Thymus (tissue), 11 donors: ENCODE measurements around the gene FMNL2. TPM values are rescaled to one million over a fixed set of nuclear protein-coding genes. Genes with fewer than 3 reads are reported as not detected.

ENCODE experiments used
- DNase-seq, 9 donors: peaks; one replicate each; pipeline ENCODE4 v3.0.0-alpha.2; 2013; ENCODE audit warnings: low spot score in 9 of 9, low read depth in 6 of 9, missing footprints in 1 of 9
- H3K27ac ChIP-seq, 2 donors: one replicate each; pipeline ENCODE4 v1.5.1; 2013; ENCODE audit warnings: control low read depth in 1 of 2, low read depth in 1 of 2, low read length in 1 of 2, mild to moderate bottlenecking in 1 of 2, moderate library complexity in 1 of 2
- H3K27me3 ChIP-seq, 2 donors: one replicate each; pipeline ENCODE4 v1.5.1; 2013; ENCODE audit warnings: low read length in 1 of 2; ENCODE audit not compliant: control insufficient read depth in 2 of 2, insufficient read depth in 1 of 2
- H3K36me3 ChIP-seq, 2 donors: one replicate each; pipeline ENCODE4 v1.5.1; 2013; ENCODE audit warnings: low read length in 1 of 2, mild to moderate bottlenecking in 1 of 2, moderate library complexity in 1 of 2; ENCODE audit not compliant: control insufficient read depth in 2 of 2, insufficient read depth in 2 of 2
- H3K4me1 ChIP-seq, 2 donors: one replicate each; pipeline ENCODE4 v1.5.1; 2013; ENCODE audit warnings: low read length in 2 of 2; ENCODE audit not compliant: control insufficient read depth in 2 of 2, insufficient read depth in 2 of 2
- H3K4me3 ChIP-seq, 2 donors: one replicate each; pipeline ENCODE4 v1.5.1; 2013; ENCODE audit warnings: low read length in 2 of 2, control low read depth in 1 of 2, mild to moderate bottlenecking in 1 of 2
- H3K9me3 ChIP-seq, 2 donors: one replicate each; pipeline ENCODE4 v1.5.1; 2013; ENCODE audit warnings: low read length in 1 of 2, mild to moderate bottlenecking in 1 of 2; ENCODE audit not compliant: control insufficient read depth in 2 of 2, insufficient read depth in 1 of 2
- WGBS: extraction: QIAGEN DNeasy Blood & Tissue Kit; methylation state at CpG from one replicate; pipeline ENCODE4 v1.1.7; 2013; 5-methylcytosine and 5-hydroxymethylcytosine counted together
- polyA plus RNA-seq: library from polyadenylated mRNA; stranded (reverse); fragments of 200-250 nt; gene quantifications from one replicate; pipeline ENCODE4 v1.2.3, GENCODE V29; 2013
- total RNA-seq: library from RNA; stranded (reverse); fragments of 120-200 nt; gene quantifications from one replicate; pipeline ENCODE4 v1.2.4, GENCODE V29; 2013
- donor health status: healthy.

The FMNL2 gene
- total and polyA plus RNA-seq, 2 donors = 18.9 to 61.3 TPM

DNA sequence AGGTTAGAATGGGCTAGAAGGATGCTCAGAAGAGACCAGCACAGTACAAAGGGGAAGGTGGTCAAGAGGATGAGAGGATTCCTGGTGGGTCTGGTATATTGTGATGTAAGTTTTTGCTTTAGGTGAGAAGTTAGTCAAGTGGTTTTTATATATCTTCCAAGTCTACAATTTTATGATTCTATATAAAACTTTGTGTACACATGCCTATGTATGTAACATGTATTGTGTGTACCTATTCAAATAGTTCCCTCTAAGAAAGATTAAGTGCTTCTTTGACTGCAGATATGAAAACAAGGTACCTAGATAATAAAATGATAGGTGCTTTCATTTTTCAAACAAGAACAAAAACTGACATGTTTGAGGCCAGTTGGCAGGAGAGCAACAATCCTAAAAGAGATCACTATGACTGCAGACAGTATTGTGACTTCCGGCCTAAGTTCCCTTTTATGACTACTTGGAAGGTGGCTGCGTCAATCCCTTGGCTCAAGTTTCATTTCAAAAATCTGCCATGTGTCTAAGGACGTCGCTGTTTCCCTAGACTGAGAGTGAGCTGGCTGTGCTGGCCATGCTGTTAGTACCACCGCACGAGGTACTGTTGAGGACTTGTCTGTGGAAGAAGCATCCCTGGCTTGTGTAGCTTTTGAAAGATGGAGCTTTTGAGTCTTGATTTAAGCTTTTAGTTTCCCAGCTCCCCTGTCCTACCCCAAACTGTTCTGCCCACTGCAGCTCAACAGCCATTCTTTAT, 259.2 kb downstream of the FMNL2 start:
- Histone ChIP-seq H3K27me3 (no peaks in the 10 kb centered on the region), H3K4me3 (no peak overlapping the region), H3K4me1 (peaks cover 0 to 6% of the 10 kb centered on the region in 2 donors), H3K27ac (peak overlapping the region; percentile 58 to 70), H3K9me3 (no peaks in the 10 kb centered on the region), H3K36me3 (no peaks in the 10 kb centered on the region)
- DNase-seq = peak in 3 of 9 donors; percentile 18 to 52 (median 18)
- WGBS = 40% methylated on average over 6 of the region's 6 CpGs

DNA sequence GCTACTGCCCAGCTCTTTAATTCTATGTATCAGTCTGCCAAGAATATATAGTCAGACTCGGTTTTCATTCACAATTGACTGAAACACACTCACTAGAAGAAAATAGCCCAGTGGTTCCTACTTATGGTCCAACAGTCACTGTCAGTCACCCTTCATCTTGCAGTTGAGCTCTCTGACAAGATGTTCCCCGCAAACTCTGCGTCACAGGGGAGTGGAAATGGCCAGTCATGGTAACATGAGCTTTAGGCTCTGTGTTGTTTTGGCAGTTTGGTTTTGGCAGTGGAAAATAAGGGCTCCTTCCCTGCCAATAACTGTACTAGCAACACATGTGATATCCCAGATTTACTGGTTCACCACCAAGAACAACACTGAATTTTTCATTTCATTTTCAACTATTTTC, 259.8 kb downstream of the FMNL2 start:
- Histone ChIP-seq H3K27me3 (no peaks in the 10 kb centered on the region), H3K27ac (peak overlapping the region; percentile 58 to 70), H3K9me3 (no peaks in the 10 kb centered on the region), H3K4me3 (no peak overlapping the region), H3K36me3 (no peaks in the 10 kb centered on the region), H3K4me1 (peaks cover 0 to 6% of the 10 kb centered on the region in 2 donors)
- DNase-seq = peak in 1 of 9 donors; percentile 12
- 76% methylated on average over 3 of the region's 3 CpGs for WGBS

DNA sequence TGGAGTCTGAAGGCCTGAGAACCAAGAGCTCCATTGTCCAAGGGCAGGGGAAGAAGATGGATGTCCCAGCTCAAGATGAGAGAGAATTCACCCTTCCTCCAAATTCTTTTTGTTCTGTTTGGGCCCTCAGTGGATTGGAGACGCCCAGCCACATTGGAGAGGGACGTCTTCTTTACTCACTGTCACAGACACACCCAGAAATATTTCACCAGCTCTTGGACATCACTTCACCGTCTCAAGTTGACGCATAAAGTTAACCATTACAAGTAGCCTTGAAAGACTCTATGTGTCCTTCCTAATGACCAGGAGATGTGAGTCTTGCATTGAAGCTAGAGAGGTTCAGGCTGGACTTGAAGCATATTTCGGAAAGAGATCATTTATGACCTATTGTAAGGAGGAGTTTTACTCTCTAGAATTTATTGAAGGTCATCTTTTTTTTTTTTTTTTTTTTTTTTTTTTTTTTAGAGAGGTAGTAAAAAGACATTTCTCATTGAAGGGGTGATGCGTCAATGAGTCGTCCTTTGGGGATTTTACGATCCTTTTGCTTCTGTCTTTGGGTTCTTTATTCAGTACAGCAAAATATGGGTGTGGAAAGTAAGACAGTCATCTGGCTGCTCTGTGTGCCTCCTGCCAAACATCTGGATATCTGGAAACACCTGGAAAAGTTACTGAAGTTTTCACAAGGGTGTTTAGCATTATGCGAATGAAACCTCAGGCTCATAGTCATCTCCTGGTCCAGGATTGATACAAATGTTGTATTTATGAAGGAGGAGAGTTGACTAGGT, 264.2 kb downstream of the FMNL2 start:
- Histone ChIP-seq H3K9me3 (no peaks in the 10 kb centered on the region), H3K36me3 (no peaks in the 10 kb centered on the region), H3K4me1 (peaks cover 0 to 9% of the 10 kb centered on the region in 2 donors), H3K27ac (no peak overlapping the region), H3K27me3 (no peaks in the 10 kb centered on the region), H3K4me3 (no peak overlapping the region)
- no peak for DNase-seq
- 97% methylated on average over 9 of the region's 9 CpGs for WGBS

DNA sequence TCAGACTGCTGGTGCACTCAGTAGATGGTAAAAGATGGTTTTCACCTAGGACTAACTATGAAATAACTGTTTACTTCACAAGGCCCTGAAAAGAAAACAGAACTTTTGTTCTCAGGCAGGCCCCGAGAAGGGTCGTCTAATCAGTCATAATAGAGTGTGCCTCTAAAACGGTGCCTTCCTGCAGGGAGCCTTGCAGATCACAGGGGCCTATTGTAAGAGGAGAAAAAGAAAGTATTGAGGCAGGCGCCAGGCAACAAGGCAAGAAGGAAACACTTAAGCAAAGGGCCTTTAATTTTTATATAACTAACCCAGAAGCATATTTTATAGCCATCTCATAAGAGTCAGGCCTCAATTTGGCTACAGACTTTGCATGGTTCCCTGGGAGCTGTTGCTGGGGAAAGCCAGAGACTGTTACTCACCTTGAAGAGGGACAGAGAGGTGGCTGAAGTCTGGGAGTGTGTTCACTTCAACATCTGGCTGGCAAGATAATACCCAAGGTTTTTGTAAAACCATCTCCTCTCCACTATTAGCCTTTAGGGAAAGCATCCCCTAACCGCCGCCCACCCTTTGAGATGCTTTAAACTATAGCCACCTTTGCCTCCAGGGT, 265.2 kb downstream of the FMNL2 start:
- H3K4me3 ChIP-seq = no peak overlapping the region
- no peaks in the 10 kb centered on the region for H3K36me3 ChIP-seq
- 97% methylated on average over 6 of the region's 6 CpGs for WGBS
- no peaks in the 10 kb centered on the region for H3K9me3 ChIP-seq
- H3K4me1 ChIP-seq = peaks cover 0 to 4% of the 10 kb centered on the region in 2 donors
- H3K27me3 ChIP-seq = no peaks in the 10 kb centered on the region
- no peak overlapping the region for H3K27ac ChIP-seq
- DNase-seq = no peak

DNA sequence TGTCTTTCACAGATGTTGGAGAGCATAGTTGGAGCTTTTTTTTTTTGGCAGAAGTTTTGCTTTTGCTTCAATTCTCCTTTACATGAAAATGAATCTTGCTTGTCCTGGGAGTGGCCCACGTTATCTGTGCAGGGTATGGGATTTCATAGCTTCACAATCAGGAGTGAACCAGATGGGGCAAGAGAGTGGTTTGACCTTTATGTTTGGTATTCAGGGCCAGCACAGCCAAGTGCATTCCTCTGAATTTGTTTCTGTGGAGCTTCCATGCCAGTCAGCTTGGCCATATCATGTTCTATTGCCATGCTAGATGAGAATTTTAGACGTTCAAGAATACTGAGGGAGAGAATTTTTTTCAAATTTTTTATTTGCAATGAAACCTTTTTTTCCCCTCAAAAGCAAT, 265.7 kb downstream of the FMNL2 start:
- WGBS = 90% methylated on average over 2 of the region's 2 CpGs
- H3K4me1 ChIP-seq = peaks cover 0 to 4% of the 10 kb centered on the region in 2 donors
- peak overlapping the region in 1 of 2 donors; percentile 36 for H3K27ac ChIP-seq
- no peak for DNase-seq
- no peaks in the 10 kb centered on the region for H3K9me3 ChIP-seq
- no peak overlapping the region for H3K4me3 ChIP-seq
- no peaks in the 10 kb centered on the region for H3K27me3 ChIP-seq
- no peaks in the 10 kb centered on the region for H3K36me3 ChIP-seq

DNA sequence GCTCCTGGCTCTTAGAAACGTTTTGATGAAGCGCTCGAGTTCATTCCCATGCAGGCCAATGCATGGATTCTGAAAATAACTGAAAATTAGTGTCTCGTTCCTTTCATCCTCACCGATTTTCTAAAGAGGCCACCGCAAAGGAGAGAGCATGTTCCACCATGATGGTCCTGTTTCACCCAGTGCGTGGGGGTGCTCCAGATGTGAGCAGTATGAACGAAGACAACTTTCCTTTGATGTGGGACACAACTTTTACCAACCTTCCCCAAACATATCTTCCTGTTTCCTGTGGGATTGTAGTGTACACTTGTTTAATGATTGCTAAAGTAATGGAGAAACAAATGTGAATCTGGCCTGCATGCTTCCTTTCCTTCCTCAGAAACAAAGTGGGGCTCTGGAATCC, 267.8 kb downstream of the FMNL2 start:
- Histone ChIP-seq H3K27me3 (no peaks in the 10 kb centered on the region), H3K4me1 (peaks cover 0 to 4% of the 10 kb centered on the region in 2 donors), H3K36me3 (no peaks in the 10 kb centered on the region), H3K4me3 (no peak overlapping the region), H3K27ac (no peak overlapping the region), H3K9me3 (no peaks in the 10 kb centered on the region)
- WGBS = 56% methylated on average over 8 of the region's 8 CpGs
- no peak for DNase-seq

DNA sequence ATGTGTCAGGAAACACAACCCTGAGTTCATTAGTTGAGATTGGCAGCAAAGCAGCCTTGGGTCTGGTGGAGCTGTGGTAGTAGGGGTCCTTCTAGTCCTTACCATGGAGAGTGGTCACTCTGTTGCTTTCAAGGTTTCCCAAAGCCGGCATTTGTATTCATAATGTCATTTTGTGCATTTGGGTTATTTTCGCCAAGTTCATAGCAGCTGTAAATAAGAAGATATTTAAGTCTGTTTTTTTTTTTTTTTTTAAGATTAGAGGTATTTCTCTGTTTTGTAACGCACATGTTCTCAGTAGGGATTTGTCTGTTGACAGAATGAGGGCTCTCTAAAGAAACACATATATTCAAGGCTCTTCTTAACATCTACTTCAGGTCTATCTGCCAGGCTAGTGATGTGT, 268.2 kb downstream of the FMNL2 start:
- no peaks in the 10 kb centered on the region for H3K9me3 ChIP-seq
- WGBS = 99% methylated on average over 3 of the region's 3 CpGs
- H3K27ac ChIP-seq = no peak overlapping the region
- H3K36me3 ChIP-seq = no peaks in the 10 kb centered on the region
- H3K27me3 ChIP-seq = no peaks in the 10 kb centered on the region
- peaks cover 0 to 4% of the 10 kb centered on the region in 2 donors for H3K4me1 ChIP-seq
- H3K4me3 ChIP-seq = no peak overlapping the region
- DNase-seq = no peak

DNA sequence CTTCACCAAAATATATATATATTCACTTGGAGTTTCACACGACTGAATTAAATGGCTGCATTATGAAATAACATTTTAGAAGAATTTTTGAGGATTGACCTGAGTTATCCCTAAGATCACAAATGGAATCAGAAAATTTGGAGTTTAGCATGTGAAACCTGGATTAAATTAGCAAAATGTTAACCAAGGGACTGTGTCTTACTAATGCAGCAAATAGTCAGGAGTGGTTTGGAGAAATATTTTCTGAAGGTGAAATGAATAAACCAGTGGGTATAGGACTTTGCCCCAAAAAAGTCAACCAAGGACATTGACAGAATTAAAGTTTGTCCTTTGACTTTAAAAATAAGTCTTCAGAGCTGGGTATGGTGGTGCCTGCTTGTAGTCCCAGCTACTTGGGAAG, 271.1 kb downstream of the FMNL2 start:
- Histone ChIP-seq H3K27ac (no peak overlapping the region), H3K36me3 (no peaks in the 10 kb centered on the region), H3K4me1 (no peaks in the 10 kb centered on the region), H3K4me3 (no peak overlapping the region), H3K9me3 (no peaks in the 10 kb centered on the region), H3K27me3 (no peaks in the 10 kb centered on the region)
- DNase-seq = no peak
- 95% methylated on average over 1 of the region's 1 CpG for WGBS

DNA sequence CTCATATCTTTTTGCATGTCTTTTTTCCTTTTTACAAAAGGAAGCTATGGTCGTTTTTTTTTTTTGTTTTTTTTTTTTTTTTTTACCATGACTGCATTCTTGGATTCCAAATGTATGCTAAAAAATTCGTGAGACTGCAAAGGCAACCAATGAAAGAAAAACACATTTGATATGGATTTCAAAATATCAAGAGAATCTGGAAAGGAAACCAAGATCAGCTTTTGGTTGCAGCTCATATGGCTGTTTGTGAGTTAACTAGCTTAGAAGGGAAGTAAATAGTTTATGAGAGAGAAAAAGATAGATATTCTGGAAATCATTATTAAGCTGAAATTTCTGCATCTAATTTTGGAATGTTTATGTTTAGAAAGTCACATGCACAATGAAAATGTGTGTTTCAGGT, 272.0 kb downstream of the FMNL2 start:
- H3K27ac ChIP-seq = no peak overlapping the region
- no peaks in the 10 kb centered on the region for H3K9me3 ChIP-seq
- no peak overlapping the region for H3K4me3 ChIP-seq
- no peaks in the 10 kb centered on the region for H3K27me3 ChIP-seq
- WGBS = 40% methylated on average over 2 of the region's 2 CpGs
- H3K36me3 ChIP-seq = no peaks in the 10 kb centered on the region
- peaks cover 0 to 5% of the 10 kb centered on the region in 2 donors for H3K4me1 ChIP-seq
- no peak for DNase-seq
